HepG2 (cell line): ENCODE results near the gene KIF23. TPM values are rescaled to one million over a fixed set of nuclear protein-coding genes. Genes with fewer than 3 reads are reported as not detected.

Experiments
- ATAC-seq: fragments of 200-7000 bp; cut with Tn5 transposase; 3 replicates; pipeline ENCODE4 v1.9.1; 2020; ENCODE audit warnings: mild to moderate bottlenecking, moderate library complexity
- BruUV-seq: library from RNA; stranded (reverse); fragments of 400-500 nt; replicated peaks from 2 replicates; lab custom pipeline; 2021; lab: Mats Ljungman, UMichigan
- CTCF ChIA-PET: fragments of 300-600 bp; formaldehyde crosslinking; extraction: SDS; loops from one replicate; lab custom pipeline; 2021; ENCODE audit warnings: low total read pairs, inconsistent platforms, low intra/inter-chr PET ratio; lab: Yijun Ruan, JAX
- POLR2A ChIA-PET: fragments of 350-600 bp; sonication (Branson Sonifier 250); formaldehyde crosslinking; loops from one replicate; lab custom pipeline; 2020; ENCODE audit warnings: antibody characterized with exemption, inconsistent platforms; lab: Yijun Ruan, JAX
- DNase-seq: peaks from one replicate; pipeline ENCODE4 v3.0.0-alpha.2; 2015; ENCODE audit warnings: low spot score
- FAIRE-seq: peaks from 3 replicates; lab custom pipeline; 2011; peaks lifted over from hg19 to GRCh38; lab: Jason Lieb, UNC
- H2AFZ ChIP-seq: one replicate; pipeline ENCODE4 v1.6.1; 2011; ENCODE audit warnings: low read length, inconsistent platforms
- H3K27ac ChIP-seq: fragments of 300-600 bp; 3 replicates; pipeline ENCODE4 v1.8.0; 2011; ENCODE audit warnings: mixed run types, mild to moderate bottlenecking, mixed read lengths, low read length, inconsistent platforms; ENCODE audit not compliant: insufficient read depth; ENCODE audit errors: extremely low read length
- H3K27me3 ChIP-seq, 2 experiments: fragments of 200-600 bp in 1 of 2; 2 replicates in 1 of 2; 3 replicates in 1 of 2; pipeline versions ENCODE4 v1.6.0 to v1.8.0; 2011; ENCODE audit warnings: low read length in 2 of 2, mild to moderate bottlenecking in 2 of 2, moderate library complexity in 2 of 2, inconsistent platforms in 1 of 2; ENCODE audit not compliant: insufficient read depth in 2 of 2, control insufficient read depth in 1 of 2
- H3K36me3 ChIP-seq, 2 experiments: fragments of 200-600 bp in 1 of 2; replicated peaks in 1 of 2; 2 replicates in 1 of 2; 3 replicates in 1 of 2; pipeline versions ENCODE4 v1.5.1 to v1.8.0; 2011; ENCODE audit warnings: low read length in 2 of 2, inconsistent platforms in 1 of 2; ENCODE audit not compliant: insufficient read depth in 2 of 2, control insufficient read depth in 1 of 2
- H3K4me1 ChIP-seq: 2 replicates; pipeline ENCODE4 v1.5.1; 2012; ENCODE audit warnings: low read length, inconsistent platforms; ENCODE audit not compliant: insufficient read depth
- H3K4me2 ChIP-seq: 2 replicates; pipeline ENCODE4 v1.6.0; 2011; ENCODE audit warnings: low read depth, low read length, inconsistent platforms
- H3K4me3 ChIP-seq, 3 experiments: fragments of 200-600 bp in 1 of 3; sonication (generic), shearing (Covaris generic) in 1 of 3; replicated peaks in 1 of 3; 2 replicates each; pipeline ENCODE4 v1.5.1; 2011 to 2016; ENCODE audit warnings: low read length in 3 of 3, inconsistent platforms in 2 of 3, low read depth in 2 of 3, mild to moderate bottlenecking in 2 of 3, control low read depth in 1 of 3, mixed read lengths in 1 of 3; ENCODE audit not compliant: insufficient read depth in 1 of 3
- H3K79me2 ChIP-seq: one replicate; pipeline ENCODE4 v1.6.1; 2011; ENCODE audit warnings: low read length, inconsistent platforms; ENCODE audit not compliant: insufficient read depth
- H3K9ac ChIP-seq: 2 replicates; pipeline ENCODE4 v1.6.0; 2011; ENCODE audit warnings: mild to moderate bottlenecking, low read depth, low read length, inconsistent platforms; ENCODE audit not compliant: insufficient read depth
- H3K9me3 ChIP-seq: 2 replicates; pipeline ENCODE4 v1.5.1; 2012; ENCODE audit warnings: mild to moderate bottlenecking, low read length
- H4K20me1 ChIP-seq: 2 replicates; pipeline ENCODE4 v1.6.0; 2011; ENCODE audit warnings: inconsistent platforms, mild to moderate bottlenecking, low read length, moderate library complexity; ENCODE audit not compliant: insufficient read depth
- AHR ChIP-seq: IDR thresholded peaks from 2 replicates; pipeline ENCODE4 v1.6.1; 2018; ENCODE audit warnings: missing genetic modification reagents, missing compliant biosample characterization
- ARID3A ChIP-seq: IDR thresholded peaks from 2 replicates; pipeline ENCODE4 v1.6.1; 2012; ENCODE audit warnings: low read depth, low read length, improper control_type of control experiment
- CERS6 ChIP-seq: sonication (generic); formaldehyde crosslinking; IDR thresholded peaks from 2 replicates; pipeline ENCODE4 v1.5.0; 2020; ENCODE audit warnings: missing genetic modification reagents
- ESRRA ChIP-seq: sonication (generic); formaldehyde crosslinking; IDR thresholded peaks from 2 replicates; pipeline ENCODE4 v1.5.1; 2020; ENCODE audit warnings: mild to moderate bottlenecking, low read depth, missing genetic modification reagents
- FOXM1 ChIP-seq: sonication (generic); formaldehyde crosslinking; IDR thresholded peaks from 2 replicates; pipeline ENCODE4 v1.5.0; 2020; ENCODE audit warnings: missing genetic modification reagents
- GATAD1 ChIP-seq: IDR thresholded peaks from 2 replicates; pipeline ENCODE4 v1.6.1; 2016; ENCODE audit warnings: missing genetic modification reagents, missing compliant biosample characterization
- MTA1 ChIP-seq: sonication (generic); formaldehyde crosslinking; IDR thresholded peaks from 2 replicates; pipeline ENCODE4 v1.4.0; 2020; ENCODE audit warnings: missing genetic modification reagents, mild to moderate bottlenecking, borderline replicate concordance
- NKX3-1 ChIP-seq: sonication (generic); formaldehyde crosslinking; IDR thresholded peaks from 2 replicates; pipeline ENCODE4 v1.5.0; 2020; ENCODE audit warnings: missing genetic modification reagents
- NR1H2 ChIP-seq: sonication (generic); formaldehyde crosslinking; IDR thresholded peaks from 2 replicates; pipeline ENCODE4 v1.8.1; 2022; ENCODE audit warnings: low read depth, missing genetic modification reagents, borderline replicate concordance
- REL ChIP-seq: sonication (generic); formaldehyde crosslinking; conservative IDR thresholded peaks from 2 replicates; pipeline ENCODE4 v1.8.0; 2022; ENCODE audit warnings: mild to moderate bottlenecking, missing genetic modification reagents, moderate library complexity
- REXO4 ChIP-seq: sonication (generic); formaldehyde crosslinking; IDR thresholded peaks from 2 replicates; pipeline ENCODE4 v1.8.0; 2022; ENCODE audit warnings: missing genetic modification reagents, mild to moderate bottlenecking, borderline replicate concordance
- SETDB1 ChIP-seq: sonication (generic); formaldehyde crosslinking; IDR thresholded peaks from 2 replicates; pipeline ENCODE4 v1.5.1; 2020; ENCODE audit warnings: missing genetic modification reagents, mild to moderate bottlenecking, borderline replicate concordance
- SMAD3 ChIP-seq: sonication (generic); formaldehyde crosslinking; IDR thresholded peaks from 2 replicates; pipeline ENCODE4 v1.4.0; 2020; ENCODE audit warnings: missing genetic modification reagents
- SRSF9 ChIP-seq: fragments of 200-400 bp; formaldehyde crosslinking; IDR thresholded peaks from 2 replicates; pipeline ENCODE4 v1.6.1; 2018; ENCODE audit warnings: borderline replicate concordance, mild to moderate bottlenecking, low read depth, low read length; ENCODE audit not compliant: insufficient read depth, poor library complexity, severe bottlenecking
- THAP11 ChIP-seq: IDR thresholded peaks from 2 replicates; pipeline ENCODE4 v1.6.1; 2016; ENCODE audit warnings: missing biosample characterization, missing genetic modification reagents
- ZNF543 ChIP-seq: sonication (generic); formaldehyde crosslinking; IDR thresholded peaks from 2 replicates; pipeline ENCODE4 v1.4.0; 2020; ENCODE audit warnings: mild to moderate bottlenecking, missing genetic modification reagents
- ZNF570 ChIP-seq: sonication (generic); formaldehyde crosslinking; IDR thresholded peaks from 2 replicates; pipeline ENCODE4 v1.4.0; 2020; ENCODE audit warnings: mild to moderate bottlenecking, missing genetic modification reagents, borderline replicate concordance
- ZNF597 ChIP-seq: sonication (generic); formaldehyde crosslinking; IDR thresholded peaks from 2 replicates; pipeline ENCODE4 v1.5.0; 2020; ENCODE audit warnings: missing genetic modification reagents
- WGBS: methylation state at CpG from one replicate; pipeline ENCODE4 v1.1.6; 2017; ENCODE audit warnings: low lambda C conversion rate; 5-methylcytosine and 5-hydroxymethylcytosine counted together
- in situ Hi-C: cut with HindIII; loops from 2 replicates; pipeline ENCODE4 v1.10.0; 2017; ENCODE audit warnings: low pct_unique_long_range_greater_than_20kb; ENCODE audit not compliant: extremely low pct_ligation_motif_present
- intact Hi-C: fragments of 100-400 bp; cut with micrococcal nuclease; formaldehyde crosslinking; loops from one replicate; pipeline ENCODE4 v1.10.0; 2022; ENCODE audit not compliant: unreplicated experiment
- polyA plus RNA-seq, 8 experiments: library from polyadenylated mRNA; depleted of rRNA in 3 of 8; stranded (reverse) in 7 of 8; unstranded in 1 of 8; fragments of >200 nt; fragmentation: Illumina TruSeq in 4 of 8; extraction: Trizol in 4 of 8; gene quantifications; 2 replicates each; pipeline versions ENCODE4 v1.2.1 to v1.2.3, GENCODE V29; 2011 to 2016; ENCODE audit warnings: low read depth in 4 of 8, missing spikeins in 1 of 8, mixed read lengths in 1 of 8; ENCODE audit not compliant: insufficient read depth in 1 of 8
- total RNA-seq, 5 experiments: library from RNA; depleted of rRNA; stranded (reverse); fragments of >200 nt; fragmentation: Illumina TruSeq; extraction: Trizol; gene quantifications; 2 replicates each; pipeline ENCODE4 v1.2.3, GENCODE V29; 2016; ENCODE audit warnings: low read depth in 1 of 5

KIF23 gene
- total and polyA plus RNA-seq, 2 of the 13 experiments (the other 11 are each of a cell fraction or from before 2014, with no cell fraction given), result 11.3 to 38.1 TPM

GRCh38 chr15:69403594-69403993, 10.6 kb upstream of the KIF23 start:
- Histone ChIP-seq H3K4me2 (no peak overlapping the region), H4K20me1 (no peaks in the 10 kb centered on the region), H3K4me1 (no peaks in the 10 kb centered on the region), H3K27ac (no peak overlapping the region), H3K4me3 (no peak overlapping the region), H3K27me3 (no peaks in the 10 kb centered on the region; a peak in 1 of 5 replicates), H2AFZ (no peak overlapping the region)
- ATAC-seq (no peak), FAIRE-seq (no peak), DNase-seq (no peak)
- ChIA-PET POLR2A (no interaction called here), CTCF (no interaction called here)
- BruUV-seq, result no TSS peak
- TF ChIP-seq ARID3A, result no peak
- TF ChIP-seq AHR, result no peak
- TF ChIP-seq FOXM1 (CRISPR knock-in tag), result no peak
- TF ChIP-seq NR1H2 (CRISPR knock-in tag), result no peak
- no peak for TF ChIP-seq SMAD3
- TF ChIP-seq REXO4 (CRISPR knock-in tag), result no peak
- no peak for TF ChIP-seq ZNF543
- TF ChIP-seq MTA1 (CRISPR knock-in tag), result no peak
- TF ChIP-seq NKX3-1, result no peak
- TF ChIP-seq SETDB1 (CRISPR knock-in tag), result no peak
- no peak for TF ChIP-seq REL (CRISPR knock-in tag)
- no peak for TF ChIP-seq ZNF570
- TF ChIP-seq ESRRA, result no peak
- no peak for TF ChIP-seq THAP11
- no peak for TF ChIP-seq ZNF597 (CRISPR knock-in tag)
- TF ChIP-seq SRSF9, result no peak
- TF ChIP-seq CERS6 (CRISPR knock-in tag), result no peak
- TF ChIP-seq GATAD1 (CRISPR knock-in tag), result no peak
- TF ChIP-seq, all 625 proteins: peak for 0
- intact Hi-C loops (no loop called here), in situ Hi-C loops (no loop called here)
- Histone ChIP-seq H3K79me2 (no peaks in the 10 kb centered on the region), H3K36me3 (no peaks in the 10 kb centered on the region), H3K9ac (no peak overlapping the region), H3K9me3 (no peaks in the 10 kb centered on the region)
- 86% methylated on average over 4 of the region's 4 CpGs for whole genome bisulfite sequencing
